ENCODE data around the gene KAT6B. TPM values are rescaled to one million over a fixed set of nuclear protein-coding genes. Genes with fewer than 3 reads are reported as not detected.
A peak's percentile ranks its signal among the peaks of the same experiment; 100 is the strongest.
"Not testable (repeated sequence)": the region's sequence is repeated elsewhere in the genome, so short reads cannot be mapped to it uniquely, and the experiment has no call there.

KAT6B gene
- total RNA-seq, 4 donors from 2014 or later, result 29.1 to 159 (median 61.2) TPM

DNA sequence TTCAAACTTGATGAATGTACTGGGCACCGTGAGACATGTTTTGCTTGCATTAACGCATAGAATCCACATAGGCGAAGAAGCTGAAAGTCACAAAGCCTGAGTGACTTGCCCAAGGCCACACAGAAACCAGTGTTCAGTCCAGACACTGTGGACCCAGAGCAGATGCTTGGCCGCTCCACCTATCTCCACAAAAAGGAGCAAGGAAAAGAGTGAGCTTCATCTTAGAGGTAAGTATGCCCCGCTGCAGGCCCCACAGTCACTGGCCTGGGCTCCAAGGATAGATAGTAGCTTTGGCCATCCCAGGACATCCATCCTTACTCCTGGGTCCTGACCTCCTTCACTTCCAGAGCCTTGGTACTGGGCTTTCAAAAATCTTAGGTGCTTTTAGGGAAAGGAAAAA lies 224.9 kb downstream of the KAT6B start:
- Histone ChIP-seq H3K4me3 (no peak overlapping the region), H3K36me3 (no peaks in the 10 kb centered on the region), H3K9me3 (no peaks in the 10 kb centered on the region), H3K27ac (no peak overlapping the region), H3K4me1 (no peaks in the 10 kb centered on the region), H3K27me3 (no peaks in the 10 kb centered on the region)
- TF ChIP-seq, protein P1, sequence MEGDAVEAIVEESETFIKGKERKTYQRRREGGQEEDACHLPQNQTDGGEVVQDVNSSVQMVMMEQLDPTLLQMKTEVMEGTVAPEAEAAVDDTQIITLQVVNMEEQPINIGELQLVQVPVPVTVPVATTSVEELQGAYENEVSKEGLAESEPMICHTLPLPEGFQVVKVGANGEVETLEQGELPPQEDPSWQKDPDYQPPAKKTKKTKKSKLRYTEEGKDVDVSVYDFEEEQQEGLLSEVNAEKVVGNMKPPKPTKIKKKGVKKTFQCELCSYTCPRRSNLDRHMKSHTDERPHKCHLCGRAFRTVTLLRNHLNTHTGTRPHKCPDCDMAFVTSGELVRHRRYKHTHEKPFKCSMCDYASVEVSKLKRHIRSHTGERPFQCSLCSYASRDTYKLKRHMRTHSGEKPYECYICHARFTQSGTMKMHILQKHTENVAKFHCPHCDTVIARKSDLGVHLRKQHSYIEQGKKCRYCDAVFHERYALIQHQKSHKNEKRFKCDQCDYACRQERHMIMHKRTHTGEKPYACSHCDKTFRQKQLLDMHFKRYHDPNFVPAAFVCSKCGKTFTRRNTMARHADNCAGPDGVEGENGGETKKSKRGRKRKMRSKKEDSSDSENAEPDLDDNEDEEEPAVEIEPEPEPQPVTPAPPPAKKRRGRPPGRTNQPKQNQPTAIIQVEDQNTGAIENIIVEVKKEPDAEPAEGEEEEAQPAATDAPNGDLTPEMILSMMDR (IDR thresholded peaks at IDR 0.05), result no peak
- TF ChIP-seq POLR2A (IDR thresholded peaks at IDR 0.05), result no peak
- DNase-seq, result peak in 1 of 2 donors; percentile 1
- intact Hi-C loops (cut with DNase I; ENCODE audit: low total_unique reads), result no loop called here

DNA sequence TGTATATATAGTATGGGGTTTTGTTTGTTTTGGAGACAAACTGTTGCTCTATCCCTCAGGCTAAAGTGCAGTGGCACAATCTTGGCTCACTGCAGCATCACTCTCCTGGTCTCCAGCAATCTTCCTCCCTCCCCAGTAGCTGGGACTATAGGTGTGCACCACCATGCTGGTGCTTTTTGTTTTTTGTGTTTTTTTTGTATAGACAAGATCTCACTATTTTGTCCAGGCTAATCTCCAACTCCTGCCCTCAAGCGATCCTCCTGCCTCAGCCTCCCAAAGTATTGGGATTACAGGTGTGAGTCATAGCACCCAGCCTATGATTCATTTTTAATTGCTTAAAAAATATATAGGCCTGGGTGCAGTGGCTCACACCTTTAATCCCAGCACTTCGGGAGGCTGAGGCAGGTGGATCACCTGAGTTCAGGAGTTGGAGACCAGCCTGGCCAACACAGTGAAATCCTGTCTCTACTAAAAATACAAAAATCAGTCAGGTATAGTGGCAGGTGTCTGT lies 229.6 kb downstream of the KAT6B start:
- H3K27me3 ChIP-seq; H3K9me3 ChIP-seq; H3K36me3 ChIP-seq; DNase-seq; H3K4me1 ChIP-seq; H3K4me3 ChIP-seq; intact Hi-C loops (cut with DNase I; ENCODE audit: low total_unique reads); H3K27ac ChIP-seq: not testable (repeated sequence)

DNA sequence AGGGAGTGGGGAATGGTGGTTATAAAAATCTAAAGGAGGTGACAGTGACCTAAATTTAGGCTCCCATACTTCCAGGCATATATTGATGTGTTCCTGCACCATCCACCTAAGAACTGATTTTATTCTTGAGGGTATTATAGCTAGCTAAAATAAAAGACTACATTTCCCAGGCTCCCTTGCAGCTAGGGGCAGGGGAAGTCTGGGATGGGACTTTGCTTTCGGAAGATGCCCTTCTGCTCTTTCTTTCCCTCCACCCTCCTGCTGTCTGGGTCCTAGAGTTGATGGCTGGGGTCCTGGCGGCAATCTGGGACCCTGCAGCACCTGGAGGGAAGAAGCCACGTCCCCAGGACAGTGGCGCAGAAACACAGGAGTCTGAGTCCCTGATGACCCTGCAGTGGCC lies 231.3 kb downstream of the KAT6B start:
- H3K36me3 ChIP-seq, result no peaks in the 10 kb centered on the region
- H3K27ac ChIP-seq, result peak overlapping the region in 1 of 2 donors; percentile 4
- DNase-seq, result no peak
- H3K4me3 ChIP-seq, result no peak overlapping the region
- H3K27me3 ChIP-seq, result no peaks in the 10 kb centered on the region
- H3K9me3 ChIP-seq, result no peaks in the 10 kb centered on the region
- TF ChIP-seq POLR2A (IDR thresholded peaks at IDR 0.05), result no peak
- TF ChIP-seq, protein P1 (IDR thresholded peaks at IDR 0.05), result no peak
- H3K4me1 ChIP-seq, result no peaks in the 10 kb centered on the region
- intact Hi-C loops (cut with DNase I; ENCODE audit: low total_unique reads), result no loop called here

DNA sequence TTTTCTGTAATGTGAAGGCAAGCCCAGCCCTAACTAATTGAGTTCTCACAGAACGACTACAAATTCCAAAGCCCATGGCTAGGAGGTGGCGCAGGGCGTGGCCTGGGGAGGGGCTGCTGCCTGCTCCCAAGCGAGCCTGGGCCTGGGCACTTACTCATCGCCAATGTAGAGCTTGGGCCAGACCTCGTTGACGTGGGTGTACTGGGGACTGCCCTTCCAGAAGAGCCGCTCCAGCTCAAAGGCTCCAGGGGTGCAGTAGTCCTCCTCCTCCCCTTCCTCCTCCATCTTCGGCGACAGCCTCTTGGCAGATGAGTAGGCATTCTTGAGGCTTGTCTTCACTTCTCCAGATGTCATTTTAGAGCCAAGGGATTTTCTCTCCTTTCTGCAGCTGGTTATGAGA lies 231.8 kb downstream of the KAT6B start:
- H3K27ac ChIP-seq, result peak overlapping the region in 1 of 2 donors; percentile 4
- no peaks in the 10 kb centered on the region for H3K4me1 ChIP-seq
- TF ChIP-seq, protein P1 (IDR thresholded peaks at IDR 0.05), result no peak
- TF ChIP-seq POLR2A (IDR thresholded peaks at IDR 0.05), result no peak
- no peak for DNase-seq
- no peaks in the 10 kb centered on the region for H3K36me3 ChIP-seq
- intact Hi-C loops (cut with DNase I; ENCODE audit: low total_unique reads), result no loop called here
- no peak overlapping the region for H3K4me3 ChIP-seq
- no peaks in the 10 kb centered on the region for H3K9me3 ChIP-seq
- no peaks in the 10 kb centered on the region for H3K27me3 ChIP-seq

DNA sequence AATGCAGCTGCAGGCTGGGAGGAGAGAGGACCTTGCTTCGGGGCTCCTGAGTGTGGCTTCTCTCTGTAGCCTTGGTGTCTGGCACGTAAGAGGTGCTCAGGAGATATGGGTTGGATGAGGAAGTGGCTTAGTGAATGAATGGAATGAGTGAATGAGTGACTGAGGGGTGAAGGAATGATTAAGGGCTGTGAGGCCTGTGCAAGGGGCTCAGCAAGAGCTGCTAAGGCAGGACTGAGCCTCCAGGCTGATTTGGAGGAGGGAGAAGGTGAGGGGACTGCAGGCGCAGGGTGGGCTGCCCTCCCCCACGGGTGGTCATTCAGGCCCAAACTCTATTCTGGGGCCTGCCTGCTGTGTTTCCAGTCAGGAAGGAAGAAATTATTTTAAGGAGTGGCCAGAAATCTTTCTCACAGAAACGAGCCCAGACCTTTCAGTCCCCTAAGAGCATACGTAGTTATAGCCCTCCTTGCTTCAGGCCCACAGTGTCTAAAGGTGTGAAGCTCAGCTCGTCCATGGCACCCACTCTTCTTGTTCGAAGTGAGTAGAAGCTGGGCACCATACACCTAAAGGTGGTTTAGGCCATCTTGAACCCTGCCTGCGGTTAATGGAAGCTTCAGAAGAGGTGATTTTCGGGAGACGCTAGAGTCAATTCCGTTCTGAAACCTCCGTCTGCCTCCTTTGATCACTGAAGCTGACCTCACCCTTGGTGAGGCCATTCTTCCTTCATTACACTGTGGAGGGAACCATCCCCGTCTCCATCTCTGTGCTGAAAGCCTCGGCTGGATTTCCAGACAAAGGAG lies 235.5 kb downstream of the KAT6B start:
- no peaks in the 10 kb centered on the region for H3K9me3 ChIP-seq
- intact Hi-C loops (cut with DNase I; ENCODE audit: low total_unique reads), result no loop called here
- no peak overlapping the region for H3K4me3 ChIP-seq
- TF ChIP-seq POLR2A (IDR thresholded peaks at IDR 0.05), result no peak
- TF ChIP-seq, protein P1 (IDR thresholded peaks at IDR 0.05), result no peak
- no peak for DNase-seq
- no peaks in the 10 kb centered on the region for H3K36me3 ChIP-seq
- H3K27ac ChIP-seq, result peak overlapping the region; percentile 8 to 39
- H3K4me1 ChIP-seq, result peaks cover 5 to 6% of the 10 kb centered on the region in 2 donors
- H3K27me3 ChIP-seq, result no peaks in the 10 kb centered on the region

All from uterus (tissue), 4 donors.